ENCODE data around the gene RAPGEF5.

GRCh38 chr7:22403344-22403743, 46.4 kb upstream of the RAPGEF5 start:
- TF ChIP-seq USF2 (IDR thresholded peaks at IDR 0.05; ENCODE audit: borderline replicate concordance, low read depth, low read length) (no peak), ZBTB33 (IDR thresholded peaks at IDR 0.05; ENCODE audit: borderline replicate concordance, low read depth) (no peak), SIN3A (IDR thresholded peaks at IDR 0.05; ENCODE audit: borderline replicate concordance, low read depth, low read length) (no peak), CTCF (IDR thresholded peaks at IDR 0.05) (no peak), REST (IDR thresholded peaks at IDR 0.05; ENCODE audit: low read depth, low read length) (no peak), EP300 (IDR thresholded peaks at IDR 0.05; ENCODE audit: borderline replicate concordance in 1 of 2, low read depth in 1 of 2, low read length in 1 of 2) (no peak), SMC3 (IDR thresholded peaks at IDR 0.05; ENCODE audit: low read depth, low read length) (no peak), GATA2 (CRISPR knock-in tag; IDR thresholded peaks at IDR 0.05) (no peak)
